Cardiac fibroblast (primary cell): ENCODE results near the gene SLC25A23.
"Not testable (repeated sequence)": the region's sequence is repeated elsewhere in the genome, so short reads cannot be mapped to it uniquely, and the experiment has no call there.

Experiments used
- DNase-seq, 2 donors: peaks; one replicate each; pipeline versions ENCODE4 v3.0.0 to v3.0.0-alpha.2; 2010; ENCODE audit warnings: low read depth in 2 of 2
- H3K4me3 ChIP-seq, 2 donors: replicated peaks in 1 of 2; 1 replicate in 1 of 2; 2 replicates in 1 of 2; pipeline ENCODE4 v1.5.1; 2011; ENCODE audit warnings: low read depth in 2 of 2, low read length in 2 of 2, mild to moderate bottlenecking in 2 of 2, moderate library complexity in 1 of 2
- CTCF ChIP-seq: IDR thresholded peaks from one replicate; pipeline ENCODE4 v1.5.1; 2011; ENCODE audit warnings: low read depth, mild to moderate bottlenecking, low read length, inconsistent platforms

SLC25A23 gene

GRCh38 chr19:6412061-6412446, 47.5 kb downstream of the SLC25A23 start:
- H3K4me3 ChIP-seq: no peak overlapping the region
- TF ChIP-seq CTCF: no peak
- DNase-seq: no peak

GRCh38 chr19:6409346-6409745, 50.2 kb downstream of the SLC25A23 start:
- DNase-seq: no peak
- H3K4me3 ChIP-seq: no peak overlapping the region
- TF ChIP-seq CTCF: no peak

- H3K4me3 ChIP-seq: no peak overlapping the region
- DNase-seq: no peak
- no peak for TF ChIP-seq CTCF
These were observed 53.2 kb downstream of the SLC25A23 start for GRCh38 chr19:6406401-6406800.

- DNase-seq: peak; percentile 79 to 87
These were observed 56.6 kb downstream of the SLC25A23 start for GRCh38 chr19:6402837-6403608.

GRCh38 chr19:6402058-6402457, 57.5 kb downstream of the SLC25A23 start:
- no peak for TF ChIP-seq CTCF
- no peak overlapping the region for H3K4me3 ChIP-seq
- no peak for DNase-seq

More at GRCh38 chr19:6402837-6403608, 56.6 kb downstream of the SLC25A23 start:
- H3K4me3 ChIP-seq: no peak overlapping the region
- TF ChIP-seq CTCF: no peak

- DNase-seq, H3K4me3 ChIP-seq: not testable (repeated sequence)
These were observed 59.3 kb downstream of the SLC25A23 start for GRCh38 chr19:6400062-6400944.

GRCh38 chr19:6396305-6396704, 63.3 kb downstream of the SLC25A23 start:
- DNase-seq: no peak
- H3K4me3 ChIP-seq: no peak overlapping the region
- no peak for TF ChIP-seq CTCF
